Measurements from ENCODE around the gene NRDC. TPM values are rescaled to one million over a fixed set of nuclear protein-coding genes. Genes with fewer than 3 reads are reported as not detected.

The NRDC gene
- total and polyA plus RNA-seq, 2 of the 8 experiments (the other 6 are each of a cell fraction or from before 2014, with no cell fraction given): 70.2 to 182 TPM

DNA sequence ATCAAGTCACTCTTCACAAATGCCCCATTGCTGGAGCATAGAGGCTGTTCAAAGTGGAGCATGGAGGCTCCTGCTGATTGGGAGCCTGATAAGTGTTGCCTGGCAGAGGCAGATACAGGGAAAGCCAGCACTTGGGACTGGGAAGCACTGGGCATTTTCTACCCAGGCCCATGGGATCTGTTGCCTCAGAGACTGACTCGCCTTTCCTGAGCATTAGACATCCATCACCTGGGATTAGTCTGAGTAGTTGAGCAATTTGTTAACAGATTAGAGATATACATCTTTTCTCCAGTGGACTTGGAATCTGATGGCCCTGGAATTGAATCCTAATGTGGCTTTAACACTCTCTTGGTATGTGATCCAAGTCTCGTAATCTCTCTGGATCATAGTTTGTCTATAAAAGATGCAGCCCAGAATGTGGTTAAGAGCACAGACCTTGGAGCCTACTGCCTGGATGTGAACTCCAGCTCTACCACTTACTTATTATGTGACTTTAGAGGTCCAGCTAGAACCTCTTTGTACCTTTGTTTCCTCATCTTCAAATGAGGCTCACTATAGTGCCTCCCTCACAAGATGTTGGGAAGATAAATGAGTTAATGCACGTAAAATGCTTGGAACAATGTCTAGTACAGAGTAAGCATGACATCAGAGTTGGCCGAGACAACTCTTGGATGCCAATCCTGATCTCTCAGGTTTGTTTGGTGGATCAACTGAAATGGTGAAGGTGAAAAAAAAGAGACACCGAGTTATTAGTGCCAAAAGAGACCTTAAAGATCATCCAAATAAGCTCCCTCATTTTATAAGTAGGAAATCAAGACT is 38.3 kb upstream of the NRDC start:
- Histone ChIP-seq H2BK20ac (ENCODE audit: low read length) (no peak overlapping the region), H2BK12ac (ENCODE audit: low read depth, low read length) (no peak overlapping the region), H2AK5ac (ENCODE audit: low read depth, low read length) (no peak overlapping the region), H3K9me3 (ENCODE audit: insufficient read depth in 2 of 2, low read depth in 1 of 2, low read length in 1 of 2) (no peaks in the 10 kb centered on the region), H3K79me1 (ENCODE audit: low read depth, low read length) (no peaks in the 10 kb centered on the region; the same call in 1 of the 2 replicates), H3K23ac (ENCODE audit: insufficient read length) (no peak overlapping the region), H3K4me1 (replicated peaks in 1 of 4; ENCODE audit: control insufficient read depth in 3 of 4, insufficient read depth in 4 of 4, low read length in 3 of 4) (peaks cover 0 to 2% (median 0%) of the 10 kb centered on the region in 4 experiments; a peak in 1 of 7 replicates), H3K9ac (replicated peaks in 1 of 4; ENCODE audit: extremely low read depth in 1 of 4, low read depth in 3 of 4, low read length in 3 of 4) (no peak overlapping the region), H4K91ac (replicated peaks; ENCODE audit: insufficient read length, low read length) (no peak overlapping the region), H4K5ac (ENCODE audit: insufficient read length, low read depth, low read length) (no peak overlapping the region), H3K14ac (ENCODE audit: insufficient read length) (no peak overlapping the region), H3K4me3 (ENCODE audit: extremely low read depth in 1 of 4, insufficient read depth in 2 of 4, low read depth in 3 of 4, low read length in 4 of 4) (no peak overlapping the region), H2AFZ (ENCODE audit: low read length) (no peak overlapping the region), H3K4ac (replicated peaks; ENCODE audit: insufficient read length, low read depth, low read length) (no peak overlapping the region), H4K20me1 (replicated peaks in 1 of 2; ENCODE audit: control insufficient read depth in 1 of 2, insufficient read depth in 2 of 2, low read length in 2 of 2) (no peaks in the 10 kb centered on the region), H3K56ac (replicated peaks; ENCODE audit: insufficient read length, low read depth, low read length) (no peak overlapping the region), H3K79me2 (ENCODE audit: control insufficient read depth in 1 of 2, insufficient read depth in 2 of 2, low read length in 2 of 2) (no peaks in the 10 kb centered on the region), H3K27ac (ENCODE audit: low read depth, low read length) (no peak overlapping the region), H2BK120ac (replicated peaks; ENCODE audit: low read depth, low read length) (no peak overlapping the region), H3K4me2 (ENCODE audit: insufficient read depth in 1 of 2, low read depth in 2 of 2, low read length in 2 of 2) (no peak overlapping the region), H3K23me2 (ENCODE audit: low read depth, low read length) (no peaks in the 10 kb centered on the region), H2BK15ac (ENCODE audit: low read length) (no peak overlapping the region), H4K8ac (ENCODE audit: extremely low read depth, insufficient read depth, low read length) (no peak overlapping the region), H3K18ac (ENCODE audit: extremely low read depth, low read length) (no peak overlapping the region), H3K36me3 (ENCODE audit: control insufficient read depth in 2 of 4, insufficient read depth in 4 of 4, low read length in 3 of 4) (peaks cover 3 to 46% (median 14%) of the 10 kb centered on the region in 4 experiments; a peak in 7 of 8 replicates), H2BK5ac (ENCODE audit: low read depth, low read length) (no peak overlapping the region), H3K27me3 (replicated peaks in 1 of 4; ENCODE audit: control insufficient read depth in 3 of 4, extremely low read depth in 1 of 4, insufficient read depth in 3 of 4, low read length in 3 of 4) (no peaks in the 10 kb centered on the region; a peak in 1 of 7 replicates)
- no peak for DNase-seq (ENCODE audit: low read depth in 1 of 2, low spot score in 2 of 2)
- POLR2A ChIA-PET (ENCODE audit: partially characterized antibody): interaction anchor here (0.9 to 1.2 kb wide), 2 partner anchors 9 to 11 kb away, joined by 3 to 5 read pairs; no protein-coding TSS in a partner anchor
- 84% methylated on average over 5 of the region's 5 CpGs; no CpG with 5 or more reads in 1 of the 2 experiments for WGBS, 2 experiments (ENCODE audit: extremely low coverage in 1 of 2, insufficient coverage in 1 of 2, insufficient read length in 1 of 2, insufficient replicate concordance in 2 of 2, low coverage in 1 of 2, low lambda C conversion rate in 2 of 2, missing lambda C conversion rate in 1 of 2)
- TF ChIP-seq FOSL1 (IDR thresholded peaks at IDR 0.05; ENCODE audit: insufficient read depth, low read depth, low read length) (no peak), EGR1 (IDR thresholded peaks at IDR 0.05; ENCODE audit: borderline replicate concordance, low read depth, low read length) (no peak), ZNF274 (IDR thresholded peaks at IDR 0.05; ENCODE audit: borderline replicate concordance, extremely low read depth, low read length) (no peak), NRF1 (IDR thresholded peaks at IDR 0.05; ENCODE audit: low read depth, low read length) (no peak), CREB1 (IDR thresholded peaks at IDR 0.05) (no peak), EP300 (IDR thresholded peaks at IDR 0.05; ENCODE audit: borderline replicate concordance in 1 of 2, low read depth in 2 of 2, low read length in 2 of 2) (no peak), TCF12 (IDR thresholded peaks at IDR 0.05; ENCODE audit: low read depth, low read length) (no peak), CBX5 (IDR thresholded peaks at IDR 0.05; ENCODE audit: low read depth, low read length) (no peak)
- CTCF ChIA-PET (ENCODE audit: partially characterized antibody): interaction anchor here (1.5 to 4.1 kb wide), 3 partner anchors 9 to 20 kb away, joined by 3 to 13 read pairs (median 8); no protein-coding TSS in a partner anchor
- FAIRE-seq: no peak

Measured in H1 (cell line).